ENCODE measurements around the gene PARD3B. TPM values are rescaled to one million over a fixed set of nuclear protein-coding genes. Genes with fewer than 3 reads are reported as not detected.

The PARD3B gene
- total RNA-seq, 2 experiments from 2014 or later: 0.11 to 0.88 TPM

GRCh38 chr2:205296959-205297358 lies 751.7 kb downstream of the PARD3B start:
- no peak for ATAC-seq
- Mint-ChIP-seq H3K4me3 (no peak overlapping the region), H3K27ac (no peak overlapping the region), H3K4me1 (ENCODE audit: low read depth) (no peaks in the 10 kb centered on the region), H3K27me3 (no peaks in the 10 kb centered on the region), H3K9me3 (peaks cover 2% of the 10 kb centered on the region), H3K36me3 (ENCODE audit: low read depth) (no peaks in the 10 kb centered on the region)
- TF ChIP-seq CTCF (IDR thresholded peaks at IDR 0.05): no peak
- intact Hi-C loops (cut with micrococcal nuclease): no loop called here
- POLR2A ChIA-PET: no interaction called here
- no peak for DNase-seq
- CTCF ChIA-PET: no interaction called here

GRCh38 chr2:205297368-205297767 lies 752.1 kb downstream of the PARD3B start:
- no peak for TF ChIP-seq CTCF (IDR thresholded peaks at IDR 0.05)
- Mint-ChIP-seq H3K9me3 (no peaks in the 10 kb centered on the region), H3K4me1 (ENCODE audit: low read depth) (no peaks in the 10 kb centered on the region), H3K27me3 (no peaks in the 10 kb centered on the region), H3K36me3 (ENCODE audit: low read depth) (no peaks in the 10 kb centered on the region), H3K4me3 (no peak overlapping the region), H3K27ac (no peak overlapping the region)
- CTCF ChIA-PET: interaction anchor here (0.7 kb wide), 1 partner anchor 27 kb away, joined by 3 read pairs; no protein-coding TSS in a partner anchor
- intact Hi-C loops (cut with micrococcal nuclease): no loop called here
- ATAC-seq (no peak), DNase-seq (no peak)
- POLR2A ChIA-PET: no interaction called here

- DNase-seq (no peak), ATAC-seq (no peak)
- H3K36me3 Mint-ChIP-seq (ENCODE audit: low read depth): no peaks in the 10 kb centered on the region
- no peaks in the 10 kb centered on the region for H3K9me3 Mint-ChIP-seq
- no peaks in the 10 kb centered on the region for H3K27me3 Mint-ChIP-seq
- no peak overlapping the region for H3K4me3 Mint-ChIP-seq
- POLR2A ChIA-PET: no interaction called here
- no peaks in the 10 kb centered on the region for H3K4me1 Mint-ChIP-seq (ENCODE audit: low read depth)
- intact Hi-C loops (cut with micrococcal nuclease): no loop called here
- CTCF ChIA-PET: interaction anchor here (0.7 kb wide), 1 partner anchor 27 kb away, joined by 3 read pairs; no protein-coding TSS in a partner anchor
- no peak overlapping the region for H3K27ac Mint-ChIP-seq
- no peak for TF ChIP-seq CTCF (IDR thresholded peaks at IDR 0.05)
Measured at GRCh38 chr2:205297846-205298245, 752.6 kb downstream of the PARD3B start.

GRCh38 chr2:205311201-205311600 lies 765.9 kb downstream of the PARD3B start:
- intact Hi-C loops (cut with micrococcal nuclease): no loop called here
- Mint-ChIP-seq H3K9me3 (peaks cover 2% of the 10 kb centered on the region), H3K36me3 (ENCODE audit: low read depth) (no peaks in the 10 kb centered on the region), H3K4me3 (no peak overlapping the region), H3K27ac (no peak overlapping the region), H3K4me1 (ENCODE audit: low read depth) (no peaks in the 10 kb centered on the region), H3K27me3 (no peaks in the 10 kb centered on the region)
- CTCF ChIA-PET: no interaction called here
- POLR2A ChIA-PET: no interaction called here
- TF ChIP-seq CTCF (IDR thresholded peaks at IDR 0.05): no peak
- DNase-seq: no peak
- no peak for ATAC-seq

DNA sequence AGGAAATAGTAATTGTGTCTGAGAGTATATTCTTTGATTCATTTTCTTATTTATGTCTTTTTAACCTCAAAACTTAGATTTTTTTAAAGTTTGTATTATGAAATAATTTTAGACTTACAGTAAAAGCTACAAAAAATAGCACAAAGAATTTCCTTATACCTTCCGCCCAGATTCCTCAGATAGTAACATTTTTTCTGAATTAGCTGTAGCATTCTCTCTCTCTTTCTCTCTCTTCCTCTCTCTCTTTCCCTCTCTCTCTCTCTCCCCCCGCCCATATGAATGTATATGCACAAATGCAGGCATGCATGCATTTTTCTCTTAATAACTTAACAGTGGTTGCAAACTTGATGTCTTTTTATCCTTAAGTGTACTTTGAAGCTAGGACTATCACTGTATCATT lies 776.0 kb downstream of the PARD3B start:
- Mint-ChIP-seq H3K4me3 (no peak overlapping the region), H3K36me3 (ENCODE audit: low read depth) (no peaks in the 10 kb centered on the region), H3K4me1 (ENCODE audit: low read depth) (no peaks in the 10 kb centered on the region), H3K27me3 (no peaks in the 10 kb centered on the region), H3K27ac (no peak overlapping the region), H3K9me3 (no peaks in the 10 kb centered on the region)
- DNase-seq (no peak), ATAC-seq (no peak)
- intact Hi-C loops (cut with micrococcal nuclease): loop anchor here (5.0 kb wide), 1 partner anchor 356 kb away; no protein-coding TSS in a partner anchor
- ChIA-PET CTCF (interaction anchor here (1.3 kb wide), 1 partner anchor 630 kb away, joined by 3 read pairs; no protein-coding TSS in a partner anchor), POLR2A (no interaction called here)
- TF ChIP-seq CTCF (IDR thresholded peaks at IDR 0.05): no peak
